Stimulated activated naive CD8-positive, alpha-beta T cell treated with anti-CD3 and anti-CD28 coated beads, Interleukin-15, Interleukin-2, amounts not matched to agents 100 ng/mL and 50 ng/mL, for 24 hours (primary cell): ENCODE measurements around the gene MAGI1.

Experiments used
- H3K27ac Mint-ChIP-seq: one replicate; pipeline ENCODE4 v1.8.0; 2021; ENCODE audit warnings: mild to moderate bottlenecking, mixed read lengths
- H3K27me3 Mint-ChIP-seq: one replicate; pipeline ENCODE4 v1.8.0; 2021; ENCODE audit warnings: mixed read lengths
- H3K36me3 Mint-ChIP-seq: one replicate; pipeline ENCODE4 v1.8.0; 2021; ENCODE audit warnings: low read depth, mixed read lengths
- H3K4me1 Mint-ChIP-seq: one replicate; pipeline ENCODE4 v1.8.0; 2021; ENCODE audit warnings: low read depth, mixed read lengths
- H3K4me3 Mint-ChIP-seq: one replicate; pipeline ENCODE4 v1.8.0; 2021; ENCODE audit warnings: mild to moderate bottlenecking, mixed read lengths
- H3K9me3 Mint-ChIP-seq: one replicate; pipeline ENCODE4 v1.8.0; 2021; ENCODE audit warnings: mixed read lengths

Gene MAGI1

DNA sequence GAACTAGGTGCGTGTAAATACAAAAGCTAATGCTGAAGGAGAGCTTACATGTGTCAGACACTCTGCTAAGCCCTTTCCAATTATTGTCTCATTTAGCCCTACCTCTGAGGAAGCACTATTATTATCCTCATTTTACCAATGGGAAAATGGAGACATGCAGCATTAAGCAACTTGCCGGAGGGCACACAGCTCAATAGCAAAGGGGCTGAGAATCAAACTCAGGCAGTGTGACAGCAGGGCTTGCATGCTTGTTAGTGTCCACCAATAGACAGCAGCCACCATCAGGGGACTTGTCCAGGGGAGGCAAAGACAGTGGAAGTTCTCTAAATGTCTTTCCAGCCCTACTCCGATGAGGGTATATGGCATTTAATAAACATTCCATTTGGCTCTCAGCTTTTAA is 548.6 kb downstream of the MAGI1 start:
- H3K27ac Mint-ChIP-seq = no peak overlapping the region
- no peaks in the 10 kb centered on the region for H3K4me1 Mint-ChIP-seq

GRCh38 chr3:65489253-65489652 is 549.5 kb downstream of the MAGI1 start:
- no peak overlapping the region for H3K4me3 Mint-ChIP-seq

More for the DNA sequence above, 548.6 kb downstream of the MAGI1 start:
- no peaks in the 10 kb centered on the region for H3K36me3 Mint-ChIP-seq
- H3K9me3 Mint-ChIP-seq = peaks cover 5% of the 10 kb centered on the region
- no peak overlapping the region for H3K4me3 Mint-ChIP-seq
- H3K27me3 Mint-ChIP-seq = no peaks in the 10 kb centered on the region

DNA sequence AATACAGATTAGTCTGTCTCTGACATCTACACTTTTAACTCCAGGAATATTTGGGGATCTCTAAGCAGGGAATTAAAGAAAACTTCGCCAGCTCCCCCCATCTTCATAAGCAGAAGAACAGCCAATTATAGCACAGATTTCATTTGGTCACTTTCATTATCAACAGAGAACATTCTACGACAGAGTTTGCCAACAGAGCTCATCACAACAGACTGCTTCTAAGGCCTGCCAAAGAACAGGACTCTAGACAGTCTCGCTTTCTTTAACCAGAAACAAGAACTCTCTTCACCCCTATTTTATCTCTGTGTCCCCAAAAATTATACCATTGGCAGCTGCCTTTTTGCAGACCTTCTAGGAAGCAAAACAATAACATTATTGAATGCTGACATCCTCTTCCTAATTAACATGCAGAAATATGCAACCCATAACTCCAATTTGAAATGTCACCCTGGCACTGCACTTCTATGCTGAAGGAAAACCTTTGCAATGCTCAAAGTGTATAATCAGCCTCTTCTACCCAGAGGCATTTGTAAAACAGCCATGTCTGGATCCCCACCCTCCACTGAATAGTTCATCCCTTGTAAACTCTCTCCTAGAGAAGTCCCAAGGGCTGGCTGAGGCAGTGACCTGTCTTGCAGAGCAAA is 552.8 kb downstream of the MAGI1 start:
- Mint-ChIP-seq H3K4me3 (no peak overlapping the region), H3K27me3 (no peaks in the 10 kb centered on the region)

More at GRCh38 chr3:65489253-65489652, 549.5 kb downstream of the MAGI1 start:
- Mint-ChIP-seq H3K9me3 (peaks cover 5% of the 10 kb centered on the region), H3K36me3 (no peaks in the 10 kb centered on the region), H3K27me3 (no peaks in the 10 kb centered on the region), H3K4me1 (no peaks in the 10 kb centered on the region), H3K27ac (no peak overlapping the region)

DNA sequence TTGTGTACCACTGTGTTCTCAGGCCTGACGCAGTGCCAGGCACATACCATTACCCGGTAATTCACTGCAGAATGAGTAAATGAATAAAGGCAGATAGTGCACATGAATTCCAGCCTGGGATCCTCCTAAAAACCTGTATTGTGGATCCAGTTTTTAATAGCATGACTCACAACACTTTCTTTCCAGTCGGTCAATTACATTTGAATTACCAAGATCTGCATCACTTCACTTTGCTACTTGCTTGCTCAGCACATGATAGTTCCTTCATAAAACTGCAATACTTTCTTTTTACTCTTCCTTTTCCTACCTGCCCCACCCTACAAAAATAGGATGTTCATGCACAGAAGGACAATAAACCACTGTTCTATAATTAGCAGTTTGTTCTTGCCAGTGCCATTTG is 553.8 kb downstream of the MAGI1 start:
- H3K4me1 Mint-ChIP-seq = no peaks in the 10 kb centered on the region
- no peaks in the 10 kb centered on the region for H3K36me3 Mint-ChIP-seq
- H3K4me3 Mint-ChIP-seq = no peak overlapping the region
- H3K27ac Mint-ChIP-seq = no peak overlapping the region
- H3K27me3 Mint-ChIP-seq = no peaks in the 10 kb centered on the region
- peaks cover 5% of the 10 kb centered on the region for H3K9me3 Mint-ChIP-seq

More for the DNA sequence above, 552.8 kb downstream of the MAGI1 start:
- H3K36me3 Mint-ChIP-seq = no peaks in the 10 kb centered on the region
- H3K9me3 Mint-ChIP-seq = peaks cover 5% of the 10 kb centered on the region
- no peak overlapping the region for H3K27ac Mint-ChIP-seq
- H3K4me1 Mint-ChIP-seq = no peaks in the 10 kb centered on the region

GRCh38 chr3:65483480-65483879 is 555.2 kb downstream of the MAGI1 start:
- H3K36me3 Mint-ChIP-seq = no peaks in the 10 kb centered on the region
- no peaks in the 10 kb centered on the region for H3K27me3 Mint-ChIP-seq
- H3K9me3 Mint-ChIP-seq = no peaks in the 10 kb centered on the region
- H3K4me3 Mint-ChIP-seq = no peak overlapping the region
- no peak overlapping the region for H3K27ac Mint-ChIP-seq
- no peaks in the 10 kb centered on the region for H3K4me1 Mint-ChIP-seq

- H3K27me3 Mint-ChIP-seq = no peaks in the 10 kb centered on the region
- no peaks in the 10 kb centered on the region for H3K9me3 Mint-ChIP-seq
- H3K36me3 Mint-ChIP-seq = no peaks in the 10 kb centered on the region
Measured at GRCh38 chr3:65483011-65483410, 555.7 kb downstream of the MAGI1 start.

DNA sequence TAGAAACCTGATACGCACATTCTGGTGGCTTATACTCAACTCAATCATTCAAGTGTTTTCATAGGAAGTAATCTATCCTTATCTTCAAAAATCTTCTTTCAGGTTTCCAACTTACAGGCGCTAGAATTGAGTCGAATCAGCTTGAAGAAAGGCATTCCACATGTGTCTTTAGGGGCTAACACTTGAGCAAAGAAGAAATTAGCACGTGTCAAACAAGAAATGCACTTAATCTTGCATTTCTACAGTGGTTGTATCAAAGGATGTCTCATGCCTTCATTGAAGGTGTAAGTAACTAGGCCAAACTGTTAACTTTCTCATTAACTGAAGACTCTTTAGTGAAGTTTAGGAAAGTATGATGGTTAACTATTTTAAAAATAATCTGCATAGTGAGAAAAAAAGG is 557.6 kb downstream of the MAGI1 start:
- Mint-ChIP-seq H3K9me3 (no peaks in the 10 kb centered on the region), H3K27me3 (no peaks in the 10 kb centered on the region), H3K4me3 (no peak overlapping the region), H3K27ac (no peak overlapping the region), H3K36me3 (no peaks in the 10 kb centered on the region), H3K4me1 (no peaks in the 10 kb centered on the region)

More at GRCh38 chr3:65483011-65483410, 555.7 kb downstream of the MAGI1 start:
- no peaks in the 10 kb centered on the region for H3K4me1 Mint-ChIP-seq
- no peak overlapping the region for H3K4me3 Mint-ChIP-seq
- no peak overlapping the region for H3K27ac Mint-ChIP-seq

DNA sequence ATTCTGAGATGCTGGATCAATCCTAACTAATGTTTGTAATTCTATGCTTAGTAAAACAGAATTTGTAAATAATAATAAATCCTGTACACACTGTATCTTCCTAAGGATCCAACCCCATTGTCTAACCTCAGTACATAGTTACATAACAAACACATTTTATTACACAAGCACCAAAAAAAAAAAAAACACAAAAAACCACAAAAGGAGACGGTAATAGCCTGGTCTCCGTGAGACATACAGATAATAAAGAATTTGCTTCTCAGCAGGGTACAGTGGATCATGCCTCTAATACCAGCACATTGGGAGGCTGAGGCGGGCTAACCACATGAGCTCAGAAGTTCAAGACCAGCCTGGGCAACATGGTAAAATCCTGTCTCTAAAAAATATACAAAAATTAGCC is 558.7 kb downstream of the MAGI1 start:
- H3K27ac Mint-ChIP-seq = no peak overlapping the region
- H3K9me3 Mint-ChIP-seq = no peaks in the 10 kb centered on the region
- no peak overlapping the region for H3K4me3 Mint-ChIP-seq
- H3K27me3 Mint-ChIP-seq = no peaks in the 10 kb centered on the region
- no peaks in the 10 kb centered on the region for H3K4me1 Mint-ChIP-seq
- no peaks in the 10 kb centered on the region for H3K36me3 Mint-ChIP-seq

DNA sequence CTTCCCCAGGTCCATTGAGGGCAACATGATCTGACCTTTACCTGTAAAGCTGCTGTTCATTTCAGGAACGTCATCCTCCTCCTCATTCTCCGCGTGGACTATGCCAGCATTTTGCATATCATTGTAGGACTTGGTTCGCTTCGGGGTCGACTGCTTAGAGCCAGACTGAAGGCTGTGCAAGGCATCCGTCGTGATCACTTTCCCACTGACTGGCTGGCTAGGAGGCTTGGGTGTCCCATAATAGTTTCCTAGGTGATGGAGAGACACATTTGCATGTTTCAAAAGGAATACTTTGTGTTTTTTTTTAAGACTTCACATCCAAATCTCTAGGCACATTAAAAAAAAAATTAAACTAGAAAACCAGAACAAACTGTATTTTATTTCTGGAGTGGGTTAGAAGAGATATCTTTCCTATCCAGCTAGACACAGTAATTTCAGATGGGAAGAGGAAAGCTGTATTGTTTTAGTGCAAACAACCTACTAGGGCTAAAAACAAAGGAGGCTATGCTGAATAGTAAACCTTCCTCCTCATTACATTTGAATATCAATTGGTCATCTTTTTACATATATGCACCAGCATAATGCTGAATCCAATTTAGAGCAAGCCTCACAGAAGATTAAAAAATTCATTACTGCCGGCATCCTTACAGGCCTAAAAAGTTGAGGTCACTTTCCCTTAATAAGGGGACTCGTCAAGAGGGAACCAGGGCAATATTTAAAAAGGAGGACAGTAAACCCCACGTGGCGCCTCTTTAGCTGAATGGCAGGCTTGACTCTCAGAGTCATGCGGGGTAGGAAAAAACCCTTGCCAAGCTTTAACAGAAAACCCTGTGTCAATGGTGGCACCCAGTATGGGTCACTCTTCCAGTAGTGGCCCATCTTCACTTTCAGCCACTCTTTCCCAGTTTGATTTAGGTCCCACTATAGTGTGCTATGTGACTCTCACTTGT is 559.9 kb downstream of the MAGI1 start:
- no peak overlapping the region for H3K4me3 Mint-ChIP-seq
- no peaks in the 10 kb centered on the region for H3K4me1 Mint-ChIP-seq
- no peaks in the 10 kb centered on the region for H3K36me3 Mint-ChIP-seq
- no peak overlapping the region for H3K27ac Mint-ChIP-seq
- no peaks in the 10 kb centered on the region for H3K27me3 Mint-ChIP-seq
- H3K9me3 Mint-ChIP-seq = no peaks in the 10 kb centered on the region

DNA sequence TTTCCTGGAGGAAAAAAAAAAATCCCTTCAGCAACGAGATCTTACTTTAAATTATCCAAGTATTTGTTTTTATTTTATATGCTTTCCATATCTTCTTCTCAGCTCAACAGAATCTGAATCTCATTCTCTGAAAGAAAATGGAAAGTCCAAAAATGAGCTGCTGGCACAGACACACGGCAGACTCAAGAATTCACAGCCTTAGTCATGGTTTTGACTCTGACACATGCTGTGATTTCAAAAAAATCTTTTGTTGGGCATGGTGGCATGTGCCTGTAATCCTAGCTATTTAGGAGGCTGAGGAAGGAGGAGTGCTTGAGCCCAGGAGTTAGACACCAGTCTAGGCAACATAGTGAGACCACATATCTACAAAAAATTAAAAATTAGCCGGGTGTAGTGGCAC is 565.0 kb downstream of the MAGI1 start:
- Mint-ChIP-seq H3K4me1 (no peaks in the 10 kb centered on the region), H3K27ac (no peak overlapping the region), H3K27me3 (no peaks in the 10 kb centered on the region), H3K4me3 (no peak overlapping the region), H3K9me3 (no peaks in the 10 kb centered on the region), H3K36me3 (no peaks in the 10 kb centered on the region)

GRCh38 chr3:65472501-65472900 is 566.2 kb downstream of the MAGI1 start:
- H3K27me3 Mint-ChIP-seq = no peaks in the 10 kb centered on the region
- H3K4me1 Mint-ChIP-seq = no peaks in the 10 kb centered on the region
- no peak overlapping the region for H3K27ac Mint-ChIP-seq

GRCh38 chr3:65466300-65466988 is 572.3 kb downstream of the MAGI1 start:
- Mint-ChIP-seq H3K36me3 (no peaks in the 10 kb centered on the region), H3K4me3 (no peak overlapping the region), H3K27ac (no peak overlapping the region), H3K9me3 (peaks cover 14% of the 10 kb centered on the region), H3K27me3 (no peaks in the 10 kb centered on the region), H3K4me1 (no peaks in the 10 kb centered on the region)

More at GRCh38 chr3:65472501-65472900, 566.2 kb downstream of the MAGI1 start:
- H3K4me3 Mint-ChIP-seq = no peak overlapping the region
- no peaks in the 10 kb centered on the region for H3K36me3 Mint-ChIP-seq
- H3K9me3 Mint-ChIP-seq = peaks cover 7% of the 10 kb centered on the region

- Mint-ChIP-seq H3K4me1 (no peaks in the 10 kb centered on the region), H3K9me3 (peaks cover 9% of the 10 kb centered on the region), H3K27ac (no peak overlapping the region)
Measured at GRCh38 chr3:65449841-65450428, 588.8 kb downstream of the MAGI1 start.

GRCh38 chr3:65448120-65448519 is 590.6 kb downstream of the MAGI1 start:
- Mint-ChIP-seq H3K27ac (no peak overlapping the region), H3K4me3 (no peak overlapping the region), H3K9me3 (peaks cover 9% of the 10 kb centered on the region), H3K36me3 (no peaks in the 10 kb centered on the region), H3K27me3 (no peaks in the 10 kb centered on the region), H3K4me1 (no peaks in the 10 kb centered on the region)

More at GRCh38 chr3:65449841-65450428, 588.8 kb downstream of the MAGI1 start:
- Mint-ChIP-seq H3K4me3 (no peak overlapping the region), H3K36me3 (no peaks in the 10 kb centered on the region), H3K27me3 (no peaks in the 10 kb centered on the region)
